HG03139 (cell line): Measurements from ENCODE around the gene ZNF593.

ENCODE experiments used
- ATAC-seq: cut with Tn5 transposase; IDR thresholded peaks from one replicate; pipeline ENCODE4 v1.9.1; 2021; ENCODE audit not compliant: unreplicated experiment

The ZNF593 gene

DNA sequence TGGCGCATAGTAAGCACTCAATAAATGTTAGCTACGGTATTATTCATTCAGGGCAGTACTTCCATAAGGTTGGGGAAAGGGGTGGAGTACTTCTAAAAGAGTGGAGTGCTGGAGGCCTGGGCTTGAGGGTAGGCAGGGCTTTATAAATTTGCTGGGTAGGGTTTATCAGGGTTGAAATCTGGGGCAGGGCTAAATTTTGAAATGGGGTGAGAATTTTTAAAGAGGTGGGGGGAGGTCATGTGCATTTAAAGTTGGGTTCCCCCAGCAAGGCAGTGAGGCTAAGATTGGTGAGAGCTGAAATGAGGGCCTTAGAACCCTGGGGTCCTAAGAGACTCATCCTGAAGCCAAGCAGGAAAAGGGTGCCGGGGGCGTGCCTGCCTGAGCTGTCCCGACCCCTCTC lies 30.7 kb downstream of the ZNF593 start:
- ATAC-seq = no peak

DNA sequence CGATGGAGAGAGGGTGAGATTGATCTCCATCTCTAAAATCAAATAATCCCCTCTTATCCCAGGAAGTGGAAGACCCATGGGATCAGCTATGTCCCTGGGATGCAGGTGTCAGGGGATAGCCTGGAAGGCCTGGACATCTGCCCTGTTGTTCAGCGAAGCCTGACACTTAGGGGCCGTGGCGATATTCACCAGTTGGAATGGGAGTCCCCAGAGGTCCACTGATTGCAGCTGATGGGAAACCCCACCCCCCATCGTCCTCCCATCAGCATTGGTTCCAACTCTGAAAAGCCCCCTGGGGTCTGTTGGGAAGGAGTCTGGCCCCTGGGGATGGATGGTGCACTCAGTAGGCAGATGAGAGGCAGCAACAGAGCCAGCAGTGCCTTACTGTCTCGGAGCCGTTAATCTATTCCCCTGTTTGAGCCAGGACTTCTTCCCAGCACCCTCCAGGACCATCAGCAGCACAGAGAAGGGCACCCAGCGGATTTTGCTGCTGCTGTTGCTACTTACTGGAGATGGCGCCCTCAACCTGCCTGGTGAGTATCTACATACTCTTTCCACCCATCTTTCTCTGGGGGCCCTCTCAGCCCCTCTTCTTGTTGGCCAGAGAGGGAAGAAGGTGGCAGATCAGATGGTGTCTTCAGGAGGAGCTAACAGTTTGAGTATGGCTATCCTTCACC lies 34.1 kb downstream of the ZNF593 start:
- ATAC-seq = no peak

DNA sequence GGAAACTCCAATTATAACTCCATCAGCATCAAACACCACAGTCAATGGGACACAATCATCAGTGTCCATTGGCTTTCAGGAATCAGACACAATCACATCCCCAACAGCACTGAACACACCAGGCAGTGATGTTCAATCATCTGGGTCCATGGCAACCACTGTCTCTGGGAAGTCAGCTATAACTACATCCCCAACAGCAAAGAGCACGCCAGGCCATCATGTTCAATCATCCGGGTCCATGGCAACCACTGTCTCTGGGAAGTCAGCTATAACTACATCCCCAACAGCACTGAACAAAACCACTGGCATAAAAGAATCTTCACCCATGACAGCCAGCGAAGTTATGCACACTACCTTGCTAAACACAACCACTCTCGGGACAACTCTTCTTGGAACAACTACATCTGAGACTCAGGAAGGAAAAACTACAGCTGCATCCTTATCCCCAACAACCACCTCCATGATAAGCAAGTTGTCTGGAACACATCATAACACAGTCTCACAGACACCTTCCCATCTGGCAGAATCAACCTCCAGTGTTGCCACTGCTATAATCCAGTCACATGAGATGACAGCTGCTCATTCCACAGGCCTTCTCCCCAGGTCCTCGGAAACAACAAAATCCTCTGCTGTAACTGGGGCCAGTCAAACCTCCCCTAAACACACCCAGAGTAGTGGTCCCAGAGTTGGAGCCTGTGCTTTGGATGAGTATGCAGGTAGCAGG lies 40.6 kb downstream of the ZNF593 start:
- ATAC-seq = no peak

DNA sequence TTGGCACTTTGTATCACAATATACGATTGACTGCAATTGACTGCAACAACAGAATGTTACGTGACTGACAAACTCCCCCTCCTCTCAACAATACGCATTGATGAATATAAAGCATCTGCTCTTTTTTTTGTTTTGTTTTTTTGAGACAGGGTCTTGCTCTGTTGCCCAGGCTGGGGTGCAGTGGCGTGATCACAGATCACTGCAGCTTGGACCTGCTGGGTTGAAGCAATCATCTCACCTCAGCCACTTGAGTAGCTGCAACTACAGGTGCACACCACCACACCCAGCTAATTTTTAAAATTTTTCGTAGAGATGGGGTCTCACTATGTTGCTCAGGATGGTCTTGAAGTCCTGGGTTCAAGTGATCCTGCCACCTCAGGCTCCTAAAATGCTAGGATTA lies 43.0 kb downstream of the ZNF593 start:
- no peak for ATAC-seq

DNA sequence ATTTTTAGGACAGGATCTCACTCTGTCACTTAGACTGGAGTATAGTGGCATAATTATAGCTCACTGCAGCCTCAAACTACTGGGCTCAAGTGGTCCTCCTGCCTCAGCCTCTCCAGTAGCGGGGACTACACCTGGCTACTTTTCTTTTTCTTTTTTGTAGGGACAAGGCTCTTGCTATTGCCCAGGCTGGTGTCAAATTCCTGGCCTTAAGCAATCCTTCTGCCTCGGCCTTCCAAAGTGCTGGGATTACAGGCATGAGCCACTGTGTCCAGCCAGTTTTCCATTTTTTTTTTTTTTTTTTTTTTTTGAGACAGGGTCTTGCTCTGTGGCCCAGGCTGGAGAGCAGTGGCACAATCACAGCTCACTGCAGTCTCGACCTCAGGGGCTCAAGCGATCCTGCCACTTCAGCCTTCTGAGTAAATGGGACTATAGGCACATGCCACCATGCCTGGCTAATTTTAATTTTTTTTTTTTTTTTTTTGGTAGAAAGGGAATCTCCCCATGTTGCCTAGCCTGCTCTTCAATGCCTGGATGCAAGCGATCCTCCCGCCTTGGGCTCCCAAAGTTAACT lies 43.7 kb downstream of the ZNF593 start:
- ATAC-seq = no peak

DNA sequence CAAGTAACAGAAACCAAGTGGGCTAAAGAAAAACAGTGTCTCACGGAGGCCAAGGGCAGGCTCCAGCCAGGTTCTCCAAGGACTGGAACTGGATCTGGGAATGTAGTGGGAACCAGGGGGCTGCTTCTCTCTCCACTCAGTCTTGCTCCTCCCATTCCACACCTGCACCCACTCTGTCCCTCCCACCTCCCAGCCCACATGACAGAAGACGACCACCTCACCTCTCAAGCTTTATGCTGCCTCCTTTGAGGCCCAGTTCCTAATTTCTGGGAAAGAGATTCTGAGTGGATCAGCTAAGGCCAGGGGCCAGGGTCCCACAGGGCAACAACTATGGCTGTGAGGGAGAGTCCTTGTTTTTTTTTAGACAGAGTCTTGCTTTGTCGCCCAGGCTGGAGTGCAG lies 45.5 kb downstream of the ZNF593 start:
- ATAC-seq = no peak

DNA sequence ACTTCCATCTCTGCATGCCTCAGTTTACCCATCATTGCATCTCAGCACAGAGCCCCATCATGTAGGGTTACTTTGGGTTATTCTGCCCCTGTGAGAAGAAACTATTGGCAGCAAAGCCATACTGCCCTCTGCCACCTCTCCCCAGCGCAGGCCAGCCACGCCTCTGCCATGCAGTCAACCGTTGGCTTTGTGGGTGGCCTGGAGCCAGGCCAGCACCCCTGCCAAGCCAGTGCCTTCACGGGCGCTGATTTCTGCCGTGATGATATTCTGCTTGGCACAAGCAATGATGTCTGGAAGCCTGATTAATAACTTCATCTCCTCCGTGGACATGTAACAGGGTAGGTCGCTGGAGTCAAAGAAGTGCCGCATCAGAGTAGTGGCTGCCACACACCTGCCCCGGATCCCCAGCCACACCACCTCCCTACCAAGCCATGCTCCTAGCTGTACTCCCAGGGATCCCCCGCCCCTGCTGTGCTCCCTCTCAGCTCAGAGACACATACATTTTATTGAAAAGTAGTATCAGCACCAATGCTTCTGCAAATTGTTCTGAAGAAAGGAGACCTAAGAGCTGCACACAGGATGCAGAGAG lies 49.3 kb downstream of the ZNF593 start:
- ATAC-seq = no peak
